Measurements from ENCODE around the gene RHBG. TPM values are rescaled to one million over a fixed set of nuclear protein-coding genes. Genes with fewer than 3 reads are reported as not detected.
A peak's percentile ranks its signal among the peaks of the same experiment; 100 is the strongest.

RHBG gene
- total and polyA plus RNA-seq, 8 donors: 2.2 to 4.9 (median 3.5) TPM; not detected in 2

GRCh38 chr1:156390469-156391365 lies 21.7 kb downstream of the RHBG start:
- no peak overlapping the region for H3K27ac ChIP-seq
- peaks cover 0 to 10% of the 10 kb centered on the region in 2 donors for H3K4me1 ChIP-seq
- intact Hi-C loops (cut with DNase I): no loop called here
- ATAC-seq (no peak), DNase-seq (no peak)
- no peak overlapping the region for H3K4me3 ChIP-seq
- H3K9me3 ChIP-seq: no peaks in the 10 kb centered on the region
- no peaks in the 10 kb centered on the region for H3K36me3 ChIP-seq
- H3K27me3 ChIP-seq: peaks cover 21 to 70% of the 10 kb centered on the region in 2 donors
- no peak for TF ChIP-seq CTCF (IDR thresholded peaks at IDR 0.05)

DNA sequence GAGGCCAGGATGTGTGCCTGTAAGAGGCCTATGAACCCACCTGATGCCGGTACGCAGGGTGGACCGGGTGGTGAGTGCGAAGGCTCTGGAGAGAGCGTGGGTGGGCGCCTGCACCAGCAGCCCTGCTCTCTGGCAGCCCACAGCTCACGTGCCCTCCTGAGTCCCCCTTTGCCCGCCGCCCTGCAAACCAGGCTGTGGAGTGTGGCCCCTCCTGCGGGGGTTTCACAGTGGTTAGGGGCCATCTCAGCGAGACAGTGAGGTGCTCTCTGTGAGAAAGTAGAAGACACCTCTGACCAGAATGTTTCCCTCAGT lies 22.3 kb downstream of the RHBG start:
- Histone ChIP-seq H3K4me3 (no peak overlapping the region), H3K9me3 (no peaks in the 10 kb centered on the region), H3K36me3 (no peaks in the 10 kb centered on the region), H3K27ac (no peak overlapping the region), H3K27me3 (peaks cover 21 to 70% of the 10 kb centered on the region in 2 donors), H3K4me1 (peaks cover 0 to 10% of the 10 kb centered on the region in 2 donors)
- intact Hi-C loops (cut with DNase I): no loop called here
- no peak for TF ChIP-seq CTCF (IDR thresholded peaks at IDR 0.05)
- no peak for ATAC-seq
- no peak for DNase-seq

DNA sequence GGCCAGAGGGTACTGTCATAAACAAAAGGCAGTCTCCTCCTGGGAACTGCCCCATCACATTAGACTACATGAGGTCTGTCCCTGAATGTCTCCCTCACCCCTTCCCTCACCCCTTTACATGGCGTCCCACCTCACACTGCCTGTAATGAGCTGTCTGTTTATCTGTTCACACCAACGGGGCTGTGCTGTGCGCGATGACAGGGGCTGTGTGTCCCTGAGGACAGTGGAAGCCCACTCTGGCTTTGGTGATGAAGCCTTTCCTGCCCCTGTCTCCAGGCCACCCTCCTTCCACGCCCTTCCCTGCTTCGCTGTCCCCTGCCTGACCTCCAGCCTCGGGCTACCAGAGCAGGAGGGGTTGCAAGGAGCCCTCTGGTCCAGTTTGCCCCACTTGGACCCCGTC lies 22.7 kb downstream of the RHBG start:
- Histone ChIP-seq H3K36me3 (no peaks in the 10 kb centered on the region), H3K4me3 (no peak overlapping the region), H3K27me3 (peaks cover 21 to 70% of the 10 kb centered on the region in 2 donors), H3K27ac (no peak overlapping the region), H3K4me1 (peaks cover 0 to 10% of the 10 kb centered on the region in 2 donors), H3K9me3 (no peaks in the 10 kb centered on the region)
- no peak for TF ChIP-seq CTCF (IDR thresholded peaks at IDR 0.05)
- ATAC-seq (no peak), DNase-seq (peak in 1 of 4 donors; percentile 53)
- intact Hi-C loops (cut with DNase I): no loop called here

- Histone ChIP-seq H3K4me3 (no peak overlapping the region), H3K4me1 (peaks cover 0 to 10% of the 10 kb centered on the region in 2 donors), H3K27me3 (peaks cover 20 to 63% of the 10 kb centered on the region in 2 donors), H3K27ac (no peak overlapping the region), H3K9me3 (no peaks in the 10 kb centered on the region), H3K36me3 (no peaks in the 10 kb centered on the region)
- intact Hi-C loops (cut with DNase I): no loop called here
- ATAC-seq: no peak
- TF ChIP-seq CTCF (IDR thresholded peaks at IDR 0.05): no peak
- DNase-seq: peak in 1 of 4 donors; percentile 60
These were observed 23.4 kb downstream of the RHBG start for GRCh38 chr1:156392452-156392853.

DNA sequence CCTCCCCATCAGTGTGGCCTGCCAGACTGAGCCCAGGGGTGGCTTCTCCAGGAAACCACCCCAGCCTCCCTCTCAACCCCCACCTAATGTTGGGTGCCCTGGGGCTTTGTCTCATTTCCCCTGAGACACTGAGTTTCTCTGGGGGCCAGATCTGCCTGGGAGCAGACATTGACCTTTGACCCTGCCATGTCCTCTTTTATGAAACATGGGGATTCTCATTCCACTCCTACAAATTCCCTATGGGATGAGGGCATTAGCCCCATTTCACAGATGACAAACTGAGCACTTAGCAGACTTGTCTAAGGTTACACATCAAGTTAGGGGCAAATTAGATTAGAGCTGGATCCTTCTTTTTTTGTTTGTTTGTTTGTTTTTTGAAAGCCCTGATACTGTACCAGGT lies 24.1 kb downstream of the RHBG start:
- Histone ChIP-seq H3K4me1 (peaks cover 0 to 7% of the 10 kb centered on the region in 2 donors), H3K27ac (no peak overlapping the region), H3K36me3 (no peaks in the 10 kb centered on the region), H3K27me3 (peaks cover 13 to 56% of the 10 kb centered on the region in 2 donors), H3K4me3 (no peak overlapping the region), H3K9me3 (no peaks in the 10 kb centered on the region)
- DNase-seq: no peak
- ATAC-seq: no peak
- intact Hi-C loops (cut with DNase I): no loop called here
- no peak for TF ChIP-seq CTCF (IDR thresholded peaks at IDR 0.05)

Measured in left lung (tissue), 10 donors.